Stimulated activated CD4-positive, alpha-beta T cell treated with anti-CD3 and anti-CD28 coated beads, TNF-alpha, amount 100 ng/mL, for 4 hours (primary cell): ENCODE measurements around the gene RYR2.
"Not testable (repeated sequence)": the region's sequence is repeated elsewhere in the genome, so short reads cannot be mapped to it uniquely, and the experiment has no call there.

Experiments used
- DNase-seq, 3 experiments: peaks; one replicate each; pipeline ENCODE4 v3.0.0-alpha.2; 2020; ENCODE audit warnings: low read depth in 3 of 3

Gene RYR2

GRCh38 chr1:237553078-237553477 is 511.1 kb downstream of the RYR2 start:
- DNase-seq, result no peak

- no peak for DNase-seq
Observed at GRCh38 chr1:237556911-237557310, 514.9 kb downstream of the RYR2 start.

GRCh38 chr1:237562242-237562823 is 520.3 kb downstream of the RYR2 start:
- DNase-seq, result no peak

- no peak for DNase-seq
Observed at GRCh38 chr1:237565236-237565635, 523.3 kb downstream of the RYR2 start.

- no peak for DNase-seq
Observed at GRCh38 chr1:237566581-237566980, 524.6 kb downstream of the RYR2 start.

GRCh38 chr1:237568955-237569354 is 527.0 kb downstream of the RYR2 start:
- no peak for DNase-seq

GRCh38 chr1:237570530-237570929 is 528.5 kb downstream of the RYR2 start:
- DNase-seq, result no peak

- DNase-seq, result no peak
Observed at GRCh38 chr1:237574536-237574935, 532.6 kb downstream of the RYR2 start.

- no peak for DNase-seq
Observed at GRCh38 chr1:237578540-237578939, 536.6 kb downstream of the RYR2 start.

GRCh38 chr1:237580726-237581125 is 538.7 kb downstream of the RYR2 start:
- DNase-seq, result no peak

GRCh38 chr1:237583270-237583669 is 541.3 kb downstream of the RYR2 start:
- no peak for DNase-seq

- DNase-seq, result no peak
Observed at GRCh38 chr1:237583756-237584155, 541.8 kb downstream of the RYR2 start.

GRCh38 chr1:237590386-237590785 is 548.4 kb downstream of the RYR2 start:
- DNase-seq, result no peak

GRCh38 chr1:237591353-237591752 is 549.4 kb downstream of the RYR2 start:
- DNase-seq, result no peak

- not testable (repeated sequence) for DNase-seq
Observed at GRCh38 chr1:237603036-237603568, 561.1 kb downstream of the RYR2 start.

- DNase-seq, result no peak
Observed at GRCh38 chr1:237608433-237608832, 566.4 kb downstream of the RYR2 start.

GRCh38 chr1:237610157-237610556 is 568.2 kb downstream of the RYR2 start:
- no peak for DNase-seq

GRCh38 chr1:237613984-237614383 is 572.0 kb downstream of the RYR2 start:
- DNase-seq, result no peak

GRCh38 chr1:237619553-237619952 is 577.6 kb downstream of the RYR2 start:
- no peak for DNase-seq

- DNase-seq, result no peak
Observed at GRCh38 chr1:237634922-237635321, 592.9 kb downstream of the RYR2 start.

- no peak for DNase-seq
Observed at GRCh38 chr1:237638555-237638954, 596.6 kb downstream of the RYR2 start.

- no peak for DNase-seq
Observed at GRCh38 chr1:237640011-237640671, 598.2 kb downstream of the RYR2 start.

- DNase-seq, result no peak
Observed at GRCh38 chr1:237640966-237641365, 599.0 kb downstream of the RYR2 start.

- no peak for DNase-seq
Observed at GRCh38 chr1:237650809-237651208, 608.8 kb downstream of the RYR2 start.
